Prostate gland (tissue), 2 donors: Measurements from ENCODE around the gene DST. TPM values are rescaled to one million over a fixed set of nuclear protein-coding genes. Genes with fewer than 3 reads are reported as not detected.

Experiments used
- DNase-seq: peaks from one replicate; pipeline ENCODE4 v3.0.0-alpha.2; 2019; ENCODE audit warnings: low spot score
- H3K27ac ChIP-seq, 2 donors: fragments of 200-600 bp; sonication (generic); 2 replicates each; pipeline ENCODE4 v1.5.1; 2017 to 2019
- H3K27me3 ChIP-seq: fragments of 200-600 bp; sonication (generic); replicated peaks from 2 replicates; pipeline ENCODE4 v1.5.1; 2019; ENCODE audit not compliant: insufficient read depth
- H3K36me3 ChIP-seq, 2 donors: fragments of 200-600 bp; sonication (generic); 1 replicate in 1 of 2; 2 replicates in 1 of 2; pipeline versions ENCODE4 v1.5.1 to v1.8.1; 2017 to 2019
- H3K4me1 ChIP-seq: fragments of 200-600 bp; sonication (generic); replicated peaks from 2 replicates; pipeline ENCODE4 v1.5.1; 2019
- H3K4me3 ChIP-seq, 2 donors: fragments of 200-600 bp; sonication (generic); 2 replicates each; pipeline ENCODE4 v1.5.1; 2017 to 2019
- H3K9me3 ChIP-seq: fragments of 200-600 bp; sonication (generic); 2 replicates; pipeline ENCODE4 v1.5.1; 2017
- CTCF ChIP-seq, 4 experiments: fragments of 200-600 bp in 2 of 4; fragments of 450-650 bp in 2 of 4; sonication (generic) in 2 of 4; IDR thresholded peaks; 1 replicate in 3 of 4; 2 replicates in 1 of 4; pipeline ENCODE4 v1.5.1; 2016 to 2019; ENCODE audit warnings: antibody characterized with exemption in 4 of 4, mild to moderate bottlenecking in 2 of 4, moderate library complexity in 2 of 4
- POLR2A ChIP-seq: fragments of 450-650 bp; IDR thresholded peaks from one replicate; pipeline ENCODE4 v1.6.1; 2016; ENCODE audit warnings: antibody characterized with exemption, mild to moderate bottlenecking
- POLR2AphosphoS5 ChIP-seq: sonication (generic); formaldehyde crosslinking; IDR thresholded peaks from one replicate; pipeline ENCODE4 v1.6.1; 2017; ENCODE audit warnings: antibody characterized with exemption
- WGBS: methylation state at CpG from one replicate; pipeline ENCODE4 v1.1.5; 2018; 5-methylcytosine and 5-hydroxymethylcytosine counted together
- intact Hi-C: fragments of 100-400 bp; cut with DNase I; formaldehyde crosslinking; loops from one replicate; pipeline ENCODE4 v1.14.2; 2022
- total RNA-seq, 2 donors: library from RNA; depleted of rRNA; stranded (reverse); fragments of >200 nt; gene quantifications; one replicate each; pipeline ENCODE4 v1.1.0, GENCODE V29; 2016

DST gene
- 100 to 1,000 TPM; 131 to 242 TPM for total RNA-seq

DNA sequence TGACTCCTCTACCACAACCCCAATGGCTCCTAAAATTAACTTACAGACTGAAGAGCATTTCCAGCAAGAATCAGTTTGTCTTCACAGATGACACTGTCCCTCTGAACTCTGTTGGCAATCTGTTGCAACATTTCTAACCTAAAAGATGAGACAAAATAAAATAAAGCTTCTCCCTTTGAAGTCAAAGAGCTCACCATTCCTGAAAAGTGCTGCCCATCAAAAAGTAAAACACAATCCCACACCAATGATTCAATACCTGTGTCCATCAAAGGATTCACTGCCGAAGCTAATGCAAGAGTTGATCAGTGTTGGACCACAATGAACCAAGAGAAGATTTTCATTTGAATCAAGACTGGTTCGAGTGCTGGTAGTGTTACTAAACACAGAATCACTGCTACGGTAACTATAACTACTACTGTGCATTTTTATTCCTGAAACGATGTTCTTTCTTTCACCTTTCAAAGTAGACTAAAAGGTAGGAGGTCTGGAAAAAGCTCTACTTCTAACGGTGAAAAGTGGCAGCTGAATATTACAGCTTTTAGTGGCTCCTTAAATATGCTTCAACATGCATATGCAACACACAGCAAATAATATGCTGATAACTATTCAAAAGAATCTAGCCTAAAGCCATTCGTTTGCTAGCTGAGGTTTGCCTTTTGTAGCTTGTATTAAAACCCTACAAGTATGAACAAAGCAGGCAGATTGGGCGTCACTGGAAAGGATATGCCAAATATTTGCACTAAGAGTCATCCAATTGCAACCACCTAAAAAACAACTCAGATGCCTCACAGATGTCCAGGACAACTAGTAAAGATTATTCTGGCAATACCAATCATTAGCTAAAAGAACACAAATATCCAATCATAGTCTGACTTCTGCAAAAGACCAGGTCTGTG, at the start of gene DST:
TSS of gene DST (minus strand) at position 524 of the 896 bp plus-strand sequence.
- H3K4me1 ChIP-seq: peaks cover 5% of the 10 kb centered on the region
- H3K27me3 ChIP-seq: no peaks in the 10 kb centered on the region
- intact Hi-C loops: no loop called here
- H3K9me3 ChIP-seq: no peaks in the 10 kb centered on the region
- peak within 1 kb of the TSS; percentile 7 to 8 for H3K4me3 ChIP-seq
- H3K27ac ChIP-seq: peak within 1 kb of the TSS; percentile 45 to 58
- no peaks in the 10 kb centered on the region for H3K36me3 ChIP-seq
- DNase-seq: peak; percentile 69
- WGBS: 33% methylated on average over 7 of the region's 7 CpGs
- TF ChIP-seq POLR2AphosphoS5: peak; percentile 84
- TF ChIP-seq POLR2A: peak; percentile 56
- no peak for TF ChIP-seq CTCF (IDR thresholded peaks at IDR 0.05)

DNA sequence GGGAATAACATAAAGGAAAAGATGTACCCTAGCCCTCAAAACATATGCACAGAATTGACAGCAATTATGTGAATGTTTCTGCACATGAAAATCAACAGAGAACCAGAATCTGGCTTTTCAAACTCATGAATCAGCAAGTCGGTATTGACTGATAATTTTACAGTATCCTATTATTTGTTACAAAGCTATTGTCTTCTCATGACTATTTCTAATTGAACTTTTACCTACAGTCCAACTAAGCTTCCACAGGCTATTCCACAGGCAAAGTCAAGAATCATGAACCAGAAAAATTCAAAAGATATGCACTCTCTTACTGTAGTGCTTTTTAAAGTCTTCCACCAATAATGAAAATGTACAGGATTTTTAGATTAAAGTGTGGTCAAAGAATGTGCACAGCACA, 49.1 kb upstream of the DST start:
- no peak overlapping the region for H3K4me3 ChIP-seq
- H3K36me3 ChIP-seq: no peaks in the 10 kb centered on the region
- H3K4me1 ChIP-seq: no peaks in the 10 kb centered on the region
- TF ChIP-seq CTCF (IDR thresholded peaks at IDR 0.05): no peak
- TF ChIP-seq POLR2A: no peak
- no peak for TF ChIP-seq POLR2AphosphoS5
- intact Hi-C loops: loop anchor here (10.0 kb wide), 1 partner anchor 337 kb away; no protein-coding TSS in a partner anchor
- 57% methylated on average over 1 of the region's 1 CpG for WGBS
- H3K27ac ChIP-seq: no peak overlapping the region
- no peaks in the 10 kb centered on the region for H3K9me3 ChIP-seq
- DNase-seq: no peak
- H3K27me3 ChIP-seq: no peaks in the 10 kb centered on the region

GRCh38 chr6:56691286-56691595, 48.6 kb upstream of the DST start:
- Histone ChIP-seq H3K27me3 (no peaks in the 10 kb centered on the region), H3K9me3 (no peaks in the 10 kb centered on the region), H3K27ac (no peak overlapping the region), H3K36me3 (no peaks in the 10 kb centered on the region), H3K4me3 (no peak overlapping the region), H3K4me1 (no peaks in the 10 kb centered on the region)
- WGBS: 77% methylated on average over 2 of the region's 2 CpGs
- DNase-seq: no peak
- intact Hi-C loops: loop anchor here (10.0 kb wide), 1 partner anchor 336 kb away; no protein-coding TSS in a partner anchor
- no peak for TF ChIP-seq CTCF (IDR thresholded peaks at IDR 0.05)
- no peak for TF ChIP-seq POLR2AphosphoS5
- TF ChIP-seq POLR2A: no peak

DNA sequence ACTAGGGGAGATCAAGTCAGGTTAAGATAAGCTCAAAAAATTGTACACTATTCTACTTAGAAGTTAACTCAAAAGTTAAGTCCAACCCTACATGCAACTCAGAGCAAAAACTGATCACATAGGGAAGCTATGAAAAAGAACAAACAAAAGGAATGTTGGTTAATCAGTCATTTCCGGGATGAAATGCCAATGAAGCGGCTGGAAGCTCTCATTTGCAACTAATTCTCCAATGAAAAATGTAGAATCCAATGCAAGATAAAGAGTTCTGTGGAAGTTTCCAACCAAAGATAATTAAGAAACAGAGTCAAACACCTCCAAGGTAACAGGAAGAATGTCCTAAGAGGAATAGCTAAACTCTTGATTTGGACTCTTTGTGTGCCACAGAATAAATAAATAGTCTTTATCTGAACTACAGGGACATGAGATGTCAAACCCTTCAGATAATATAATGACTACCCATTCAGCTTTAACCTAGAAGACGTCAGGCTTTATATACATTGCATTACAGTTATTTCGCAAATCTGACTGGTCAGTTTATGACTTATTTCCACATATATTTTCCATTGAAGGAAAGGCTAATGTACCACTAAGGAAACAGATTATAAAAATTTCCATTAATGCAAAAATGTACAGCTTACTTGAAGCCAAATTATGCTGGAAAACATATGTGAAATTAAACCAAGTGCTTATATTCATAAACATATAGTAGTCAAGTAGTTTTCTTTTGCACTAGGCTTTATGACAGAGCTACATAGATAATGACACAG, 48.0 kb upstream of the DST start:
- Histone ChIP-seq H3K36me3 (no peaks in the 10 kb centered on the region), H3K27ac (no peak overlapping the region), H3K9me3 (no peaks in the 10 kb centered on the region), H3K4me3 (no peak overlapping the region), H3K4me1 (no peaks in the 10 kb centered on the region), H3K27me3 (no peaks in the 10 kb centered on the region)
- TF ChIP-seq CTCF (IDR thresholded peaks at IDR 0.05): no peak
- TF ChIP-seq POLR2AphosphoS5: no peak
- TF ChIP-seq POLR2A: no peak
- DNase-seq: no peak
- intact Hi-C loops: loop anchor here (10.0 kb wide), 1 partner anchor 336 kb away; no protein-coding TSS in a partner anchor
- 81% methylated on average over 4 of the region's 4 CpGs for WGBS
